Measurements from ENCODE around the gene RGL3.

GRCh38 chr19:11345122-11345803 is 73.9 kb downstream of the RGL3 start:
- TF ChIP-seq SIX5 (IDR thresholded peaks at IDR 0.05; ENCODE audit: low read depth, low read length, severe bottlenecking) (no peak), BHLHE40 (IDR thresholded peaks at IDR 0.05; ENCODE audit: borderline replicate concordance in 1 of 2, low read depth in 2 of 2, low read length in 1 of 2) (no peak), ZZZ3 (IDR thresholded peaks at IDR 0.05; ENCODE audit: control insufficient read depth, insufficient read length, low read depth) (no peak)
- TF ChIP-seq, protein P1, sequence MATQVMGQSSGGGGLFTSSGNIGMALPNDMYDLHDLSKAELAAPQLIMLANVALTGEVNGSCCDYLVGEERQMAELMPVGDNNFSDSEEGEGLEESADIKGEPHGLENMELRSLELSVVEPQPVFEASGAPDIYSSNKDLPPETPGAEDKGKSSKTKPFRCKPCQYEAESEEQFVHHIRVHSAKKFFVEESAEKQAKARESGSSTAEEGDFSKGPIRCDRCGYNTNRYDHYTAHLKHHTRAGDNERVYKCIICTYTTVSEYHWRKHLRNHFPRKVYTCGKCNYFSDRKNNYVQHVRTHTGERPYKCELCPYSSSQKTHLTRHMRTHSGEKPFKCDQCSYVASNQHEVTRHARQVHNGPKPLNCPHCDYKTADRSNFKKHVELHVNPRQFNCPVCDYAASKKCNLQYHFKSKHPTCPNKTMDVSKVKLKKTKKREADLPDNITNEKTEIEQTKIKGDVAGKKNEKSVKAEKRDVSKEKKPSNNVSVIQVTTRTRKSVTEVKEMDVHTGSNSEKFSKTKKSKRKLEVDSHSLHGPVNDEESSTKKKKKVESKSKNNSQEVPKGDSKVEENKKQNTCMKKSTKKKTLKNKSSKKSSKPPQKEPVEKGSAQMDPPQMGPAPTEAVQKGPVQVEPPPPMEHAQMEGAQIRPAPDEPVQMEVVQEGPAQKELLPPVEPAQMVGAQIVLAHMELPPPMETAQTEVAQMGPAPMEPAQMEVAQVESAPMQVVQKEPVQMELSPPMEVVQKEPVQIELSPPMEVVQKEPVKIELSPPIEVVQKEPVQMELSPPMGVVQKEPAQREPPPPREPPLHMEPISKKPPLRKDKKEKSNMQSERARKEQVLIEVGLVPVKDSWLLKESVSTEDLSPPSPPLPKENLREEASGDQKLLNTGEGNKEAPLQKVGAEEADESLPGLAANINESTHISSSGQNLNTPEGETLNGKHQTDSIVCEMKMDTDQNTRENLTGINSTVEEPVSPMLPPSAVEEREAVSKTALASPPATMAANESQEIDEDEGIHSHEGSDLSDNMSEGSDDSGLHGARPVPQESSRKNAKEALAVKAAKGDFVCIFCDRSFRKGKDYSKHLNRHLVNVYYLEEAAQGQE (IDR thresholded peaks at IDR 0.05; ENCODE audit: low read depth, low read length): no peak
- TF ChIP-seq, protein P2, sequence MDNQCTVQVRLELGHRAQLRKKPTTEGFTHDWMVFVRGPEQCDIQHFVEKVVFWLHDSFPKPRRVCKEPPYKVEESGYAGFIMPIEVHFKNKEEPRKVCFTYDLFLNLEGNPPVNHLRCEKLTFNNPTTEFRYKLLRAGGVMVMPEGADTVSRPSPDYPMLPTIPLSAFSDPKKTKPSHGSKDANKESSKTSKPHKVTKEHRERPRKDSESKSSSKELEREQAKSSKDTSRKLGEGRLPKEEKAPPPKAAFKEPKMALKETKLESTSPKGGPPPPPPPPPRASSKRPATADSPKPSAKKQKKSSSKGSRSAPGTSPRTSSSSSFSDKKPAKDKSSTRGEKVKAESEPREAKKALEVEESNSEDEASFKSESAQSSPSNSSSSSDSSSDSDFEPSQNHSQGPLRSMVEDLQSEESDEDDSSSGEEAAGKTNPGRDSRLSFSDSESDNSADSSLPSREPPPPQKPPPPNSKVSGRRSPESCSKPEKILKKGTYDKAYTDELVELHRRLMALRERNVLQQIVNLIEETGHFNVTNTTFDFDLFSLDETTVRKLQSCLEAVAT (IDR thresholded peaks at IDR 0.05): no peak

Measured in GM12878 (cell line).